Measurements from ENCODE around the gene ABHD2.

DNA sequence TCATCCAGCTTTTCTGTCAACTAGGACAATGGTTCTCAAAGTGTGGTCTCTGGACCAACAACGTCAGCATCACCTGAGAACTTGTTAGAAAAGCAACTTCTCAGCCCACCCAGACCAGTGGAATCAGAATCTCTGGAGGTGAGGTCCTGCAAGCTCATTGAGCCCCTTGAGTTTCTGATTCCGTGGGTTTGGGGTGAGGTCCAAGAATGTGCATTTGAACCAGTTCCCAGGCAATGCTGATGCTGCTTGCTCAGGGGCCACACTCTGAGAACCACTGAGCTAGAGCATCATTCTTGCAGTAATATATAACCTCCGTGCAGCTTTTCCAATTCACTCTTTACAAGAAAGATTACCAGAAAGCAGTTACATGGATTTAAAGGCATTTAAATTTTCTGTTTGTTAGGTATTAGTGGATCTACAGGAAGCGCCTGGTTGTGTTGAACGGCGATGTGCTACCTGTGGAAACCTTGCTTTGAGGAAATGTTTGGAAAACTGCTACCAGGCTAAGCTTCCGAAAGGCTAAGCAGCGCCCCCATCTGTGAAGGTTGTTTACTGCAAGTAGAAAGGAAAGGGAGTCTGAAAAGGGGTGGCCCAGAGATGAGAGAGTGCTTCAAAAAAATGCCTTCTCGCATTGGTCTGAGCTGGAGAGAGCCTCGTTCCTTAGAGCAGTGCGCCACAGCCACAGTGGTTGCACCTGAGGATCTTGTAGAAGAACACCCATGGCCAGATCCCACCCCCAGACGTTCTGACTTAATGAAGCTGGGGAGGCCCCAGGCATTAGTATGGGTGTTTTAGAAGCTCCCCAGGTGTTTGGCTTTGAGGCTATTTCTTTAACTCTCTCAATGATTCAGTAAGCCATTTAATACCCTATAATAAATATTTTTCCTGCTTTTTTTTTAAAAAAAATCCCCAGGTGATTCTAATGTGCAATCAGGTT is 83.1 kb downstream of the ABHD2 start:
- TF ChIP-seq, protein P1, sequence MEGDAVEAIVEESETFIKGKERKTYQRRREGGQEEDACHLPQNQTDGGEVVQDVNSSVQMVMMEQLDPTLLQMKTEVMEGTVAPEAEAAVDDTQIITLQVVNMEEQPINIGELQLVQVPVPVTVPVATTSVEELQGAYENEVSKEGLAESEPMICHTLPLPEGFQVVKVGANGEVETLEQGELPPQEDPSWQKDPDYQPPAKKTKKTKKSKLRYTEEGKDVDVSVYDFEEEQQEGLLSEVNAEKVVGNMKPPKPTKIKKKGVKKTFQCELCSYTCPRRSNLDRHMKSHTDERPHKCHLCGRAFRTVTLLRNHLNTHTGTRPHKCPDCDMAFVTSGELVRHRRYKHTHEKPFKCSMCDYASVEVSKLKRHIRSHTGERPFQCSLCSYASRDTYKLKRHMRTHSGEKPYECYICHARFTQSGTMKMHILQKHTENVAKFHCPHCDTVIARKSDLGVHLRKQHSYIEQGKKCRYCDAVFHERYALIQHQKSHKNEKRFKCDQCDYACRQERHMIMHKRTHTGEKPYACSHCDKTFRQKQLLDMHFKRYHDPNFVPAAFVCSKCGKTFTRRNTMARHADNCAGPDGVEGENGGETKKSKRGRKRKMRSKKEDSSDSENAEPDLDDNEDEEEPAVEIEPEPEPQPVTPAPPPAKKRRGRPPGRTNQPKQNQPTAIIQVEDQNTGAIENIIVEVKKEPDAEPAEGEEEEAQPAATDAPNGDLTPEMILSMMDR (IDR thresholded peaks at IDR 0.05) = peak; percentile 39 to 72 (median 62)
- TF ChIP-seq POLR2A (IDR thresholded peaks at IDR 0.05) = no peak

Measured in heart left ventricle (tissue), 13 donors.